Progenitor cell of endocrine pancreas (in vitro differentiated cells): ENCODE measurements around the gene ASAP2. TPM values are rescaled to one million over a fixed set of nuclear protein-coding genes. Genes with fewer than 3 reads are reported as not detected.

ENCODE experiments used
- DNase-seq: peaks from one replicate; pipeline ENCODE4 v3.0.0; 2021; ENCODE audit warnings: low spot score; ENCODE audit not compliant: unreplicated experiment
- H3K27ac Mint-ChIP-seq: 2 replicates; pipeline ENCODE4 v1.8.0; 2021; ENCODE audit warnings: mild to moderate bottlenecking, moderate library complexity, mixed read lengths
- H3K27me3 Mint-ChIP-seq: 2 replicates; pipeline ENCODE4 v1.8.0; 2021; ENCODE audit warnings: mixed read lengths
- H3K36me3 Mint-ChIP-seq: 2 replicates; pipeline ENCODE4 v1.8.0; 2022; ENCODE audit warnings: mixed read lengths; ENCODE audit not compliant: insufficient read depth
- H3K4me1 Mint-ChIP-seq: 2 replicates; pipeline ENCODE4 v1.8.0; 2021; ENCODE audit warnings: low read depth, mixed read lengths
- H3K4me3 Mint-ChIP-seq: 2 replicates; pipeline ENCODE4 v1.8.0; 2021; ENCODE audit warnings: low read depth, mild to moderate bottlenecking, moderate library complexity, mixed read lengths
- H3K9me3 Mint-ChIP-seq: 2 replicates; pipeline ENCODE4 v1.8.0; 2021; ENCODE audit warnings: low read depth, mixed read lengths
- CTCF ChIP-seq: fragments of 200-600 bp; sonication (generic); IDR thresholded peaks from one replicate; pipeline ENCODE4 v1.5.0; 2021; ENCODE audit warnings: antibody characterized with exemption, mild to moderate bottlenecking; ENCODE audit not compliant: unreplicated experiment
- total RNA-seq: library from RNA; stranded (reverse); gene quantifications from 2 replicates; pipeline ENCODE4 v1.2.1, GENCODE V29; 2021

Gene ASAP2
- total RNA-seq, 1 donor from 2014 or later = 65.4 TPM

- no peak for TF ChIP-seq CTCF
- H3K36me3 Mint-ChIP-seq = peaks cover 5% of the 10 kb centered on the region
- H3K27ac Mint-ChIP-seq = peak overlapping the region; percentile 54
- no peak for DNase-seq
- no peak overlapping the region for H3K4me3 Mint-ChIP-seq
- peaks cover 24% of the 10 kb centered on the region for H3K4me1 Mint-ChIP-seq
- H3K27me3 Mint-ChIP-seq = no peaks in the 10 kb centered on the region
- H3K9me3 Mint-ChIP-seq = no peaks in the 10 kb centered on the region
Measured at GRCh38 chr2:9294764-9295163, 88.2 kb downstream of the ASAP2 start.

GRCh38 chr2:9296559-9296958 is 89.9 kb downstream of the ASAP2 start:
- TF ChIP-seq CTCF = no peak
- no peak for DNase-seq

GRCh38 chr2:9297156-9297555 is 90.5 kb downstream of the ASAP2 start:
- no peak overlapping the region for H3K27ac Mint-ChIP-seq
- peaks cover 9% of the 10 kb centered on the region for H3K36me3 Mint-ChIP-seq
- DNase-seq = no peak
- no peaks in the 10 kb centered on the region for H3K27me3 Mint-ChIP-seq
- H3K9me3 Mint-ChIP-seq = no peaks in the 10 kb centered on the region
- no peak for TF ChIP-seq CTCF
- H3K4me3 Mint-ChIP-seq = no peak overlapping the region
- H3K4me1 Mint-ChIP-seq = peaks cover 24% of the 10 kb centered on the region

More at GRCh38 chr2:9296559-9296958, 89.9 kb downstream of the ASAP2 start:
- Mint-ChIP-seq H3K27ac (peak overlapping the region; percentile 8), H3K27me3 (no peaks in the 10 kb centered on the region), H3K9me3 (no peaks in the 10 kb centered on the region), H3K4me3 (no peak overlapping the region), H3K36me3 (peaks cover 9% of the 10 kb centered on the region), H3K4me1 (peaks cover 24% of the 10 kb centered on the region)

- TF ChIP-seq CTCF = no peak
- Mint-ChIP-seq H3K9me3 (no peaks in the 10 kb centered on the region), H3K36me3 (peaks cover 9% of the 10 kb centered on the region)
Measured at GRCh38 chr2:9297807-9298206, 91.2 kb downstream of the ASAP2 start.

GRCh38 chr2:9298583-9298982 is 92.0 kb downstream of the ASAP2 start:
- Mint-ChIP-seq H3K9me3 (no peaks in the 10 kb centered on the region), H3K4me3 (no peak overlapping the region), H3K36me3 (peaks cover 9% of the 10 kb centered on the region), H3K27ac (no peak overlapping the region), H3K4me1 (peaks cover 20% of the 10 kb centered on the region), H3K27me3 (no peaks in the 10 kb centered on the region)
- no peak for DNase-seq
- no peak for TF ChIP-seq CTCF

More at GRCh38 chr2:9297807-9298206, 91.2 kb downstream of the ASAP2 start:
- Mint-ChIP-seq H3K27me3 (no peaks in the 10 kb centered on the region), H3K4me1 (peaks cover 22% of the 10 kb centered on the region), H3K27ac (no peak overlapping the region), H3K4me3 (no peak overlapping the region)
- no peak for DNase-seq
